Measurements from ENCODE around the gene GARIN3. TPM values are rescaled to one million over a fixed set of nuclear protein-coding genes. Genes with fewer than 3 reads are reported as not detected.

GARIN3 gene
- polyA plus RNA-seq, 12 donors, result not detected

GRCh38 chr5:157148734-157149615 is 17.1 kb downstream of the GARIN3 start:
- DNase-seq, result peak; percentile 79

DNA sequence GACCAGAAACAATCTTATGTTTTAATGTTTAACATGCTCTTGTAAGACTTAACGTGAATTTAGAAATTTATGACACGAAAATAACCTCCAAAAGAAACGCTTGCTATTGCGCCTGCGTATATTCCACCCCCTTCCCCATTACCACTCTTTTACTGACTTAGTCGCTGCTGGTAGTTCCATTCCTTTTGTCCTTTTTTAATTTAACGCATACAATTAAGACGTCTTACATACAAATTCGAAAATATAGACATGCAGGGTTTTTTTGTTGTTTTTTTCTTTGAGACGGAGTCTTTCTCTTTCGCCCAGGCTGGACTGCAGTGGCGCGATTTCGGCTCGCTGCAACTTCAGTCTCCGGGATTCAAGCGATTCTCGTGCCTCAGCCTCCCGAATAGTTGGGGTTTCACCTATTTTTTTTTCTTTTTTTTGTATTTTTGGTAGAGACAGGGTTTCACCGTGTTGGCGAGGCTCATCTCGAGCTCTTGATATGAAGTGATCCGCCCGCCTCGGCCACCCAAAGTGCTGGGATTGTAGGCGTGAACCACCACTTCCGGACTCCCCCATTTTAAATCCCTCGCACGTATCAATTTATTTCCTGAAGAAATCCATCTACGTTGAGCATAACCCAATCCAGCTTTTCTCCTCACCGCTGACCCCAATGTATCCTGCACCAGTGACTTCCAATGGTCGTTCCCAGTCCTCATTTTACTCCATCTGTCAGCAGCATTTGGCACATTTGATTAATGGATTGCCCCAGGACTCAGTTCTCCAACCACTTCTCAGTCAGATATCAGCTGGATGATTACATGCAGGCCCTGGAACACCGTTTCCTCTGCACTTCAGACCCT is 22.7 kb downstream of the GARIN3 start:
- peak; percentile 55 for DNase-seq

- peak; percentile 99 for DNase-seq
Measured at GRCh38 chr5:157142317-157143126, 23.5 kb downstream of the GARIN3 start, which contains the start of gene MED7. Gene MED7, minus strand, starts transcription at chr5:157142865. Its CDS starts 3,434 bp downstream, at chr5:157139431.

- DNase-seq, result no peak
Measured at GRCh38 chr5:157137691-157138090, 28.4 kb downstream of the GARIN3 start.

- DNase-seq, result no peak
Measured at GRCh38 chr5:157132281-157132612, 33.8 kb downstream of the GARIN3 start.

GRCh38 chr5:157130925-157131324 is 35.1 kb downstream of the GARIN3 start:
- no peak for DNase-seq

GRCh38 chr5:157121709-157122108 is 44.4 kb downstream of the GARIN3 start:
- no peak for DNase-seq

- DNase-seq, result no peak
Measured at GRCh38 chr5:157120102-157120501, 46.0 kb downstream of the GARIN3 start.

DNA sequence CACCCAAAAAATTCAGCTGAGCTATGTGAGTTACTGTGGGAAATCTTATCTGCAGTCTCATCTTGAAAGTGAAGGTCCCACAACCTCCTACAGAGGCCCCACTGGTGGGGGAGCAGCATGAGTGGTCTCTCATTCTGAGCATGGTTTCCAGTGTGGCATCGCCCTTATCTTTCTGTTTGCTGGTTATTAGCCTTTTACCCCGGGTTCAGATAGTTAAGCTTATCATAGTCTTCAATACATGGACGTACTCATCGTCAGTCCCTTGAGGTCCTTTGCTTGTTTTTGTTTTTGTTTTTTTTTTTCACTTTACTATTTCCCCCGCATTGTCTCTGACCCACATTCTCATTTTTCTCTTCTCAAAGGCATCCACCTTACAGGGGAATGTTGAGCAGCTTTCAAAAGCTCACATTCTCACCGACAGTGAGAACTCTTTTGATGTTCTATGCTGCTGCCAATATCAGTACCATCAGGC is 49.5 kb downstream of the GARIN3 start:
- no peak for DNase-seq

DNA sequence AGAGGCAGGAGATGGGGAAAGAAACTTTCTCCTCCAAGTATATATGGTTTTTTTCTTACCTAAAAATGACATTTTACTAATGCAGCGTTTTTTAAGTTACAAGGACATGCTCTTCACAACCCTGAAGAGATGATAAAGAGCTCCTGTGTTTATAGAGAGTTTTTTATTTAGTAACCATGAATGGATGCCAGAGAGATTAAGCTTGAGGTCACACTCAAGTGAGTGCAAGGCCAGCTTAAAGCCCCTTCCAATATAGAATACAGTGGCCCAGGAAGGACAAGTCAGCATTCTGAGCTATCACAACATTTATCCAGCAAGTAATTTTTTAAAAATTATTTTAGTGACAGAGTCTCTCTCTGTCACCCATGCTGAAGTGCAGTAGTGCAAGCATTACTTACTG is 50.6 kb downstream of the GARIN3 start:
- DNase-seq, result no peak

- no peak for DNase-seq
Measured at GRCh38 chr5:157115012-157115411, 51.1 kb downstream of the GARIN3 start.

GRCh38 chr5:157113002-157113401 is 53.1 kb downstream of the GARIN3 start:
- DNase-seq, result peak; percentile 68

Other genes starting within 250 kb of the GARIN3 start
- gene TIMD4, start 203.0 kb downstream of the GARIN3 start, polyA plus RNA-seq (ENCODE audit: insufficient read length in 12 of 12), result 10 to 100 TPM in 1 of 12 donors, 1 to 10 TPM in 9, under 1 TPM in 1, not detected in 1; 0.88 to 19.3 (median 2.6) TPM
- 10 to 100 TPM in 1 of 12 donors, 1 to 10 TPM in 1, under 1 TPM in 6, not detected in 4; 0.14 to 12.8 (median 0.35) TPM for gene HAVCR1, start 107.1 kb downstream of the GARIN3 start, polyA plus RNA-seq (ENCODE audit: insufficient read length in 12 of 12)
- 1 to 10 TPM in 11 of 12 donors, not detected in 1; 1.2 to 4.7 (median 1.8) TPM for gene HAVCR2, start 57.2 kb downstream of the GARIN3 start, polyA plus RNA-seq (ENCODE audit: insufficient read length in 12 of 12)
- gene MED7, start 23.4 kb downstream of the GARIN3 start, polyA plus RNA-seq (ENCODE audit: insufficient read length in 12 of 12), result 10 to 100 TPM in 11 of 12 donors, not detected in 1; 11.2 to 27.4 (median 13.8) TPM
- gene ITK, start 14.6 kb upstream of the GARIN3 start, polyA plus RNA-seq (ENCODE audit: insufficient read length in 12 of 12), result 1 to 10 TPM in 1 of 12 donors, under 1 TPM in 8, not detected in 3; 0.15 to 1.4 (median 0.28) TPM
- 10 to 100 TPM in 1 of 12 donors, 1 to 10 TPM in 10, not detected in 1; 5.1 to 28.9 (median 7.0) TPM for gene CYFIP2, start 99.9 kb upstream of the GARIN3 start, polyA plus RNA-seq (ENCODE audit: insufficient read length in 12 of 12)

All from muscle of arm (tissue), 12 donors.